ENCODE results near the gene ITK. TPM values are rescaled to one million over a fixed set of nuclear protein-coding genes. Genes with fewer than 3 reads are reported as not detected.

The ITK gene
- total RNA-seq, 4 donors from 2014 or later, result 0.40 to 43.4 (median 5.0) TPM

- H3K4me3 ChIP-seq, result no peak overlapping the region
- intact Hi-C loops (cut with DNase I; ENCODE audit: low total_unique reads) (no loop called here), in situ Hi-C loops (cut with MboI; ENCODE audit: low pct_ligation_motif_present in 1 of 4, low pct_unique_long_range_greater_than_20kb in 1 of 4, low sequenced_read_pairs in 3 of 4) (no loop called here)
- H3K27me3 ChIP-seq, result no peaks in the 10 kb centered on the region
- DNase-seq, result no peak
- no peaks in the 10 kb centered on the region for H3K9me3 ChIP-seq
- H3K4me1 ChIP-seq, result peaks cover 0 to 5% (median 2%) of the 10 kb centered on the region in 4 donors
- H3K27ac ChIP-seq, result no peak overlapping the region
- no peaks in the 10 kb centered on the region for H3K36me3 ChIP-seq
- WGBS, 2 donors (ENCODE audit: low coverage in 1 of 2), result 88 to 89% methylated on average over 8 to 9 of the region's 9 CpGs
- no peak for TF ChIP-seq CTCF (IDR thresholded peaks at IDR 0.05)
- no peak for TF ChIP-seq EP300 (IDR thresholded peaks at IDR 0.05; ENCODE audit: low read depth)
- no peak for TF ChIP-seq POLR2A (IDR thresholded peaks at IDR 0.05)
Observed at GRCh38 chr5:157289164-157289819, 108.7 kb downstream of the ITK start.

GRCh38 chr5:157290156-157290980 lies 109.7 kb downstream of the ITK start:
- H3K4me1 ChIP-seq, result peaks cover 0 to 5% (median 2%) of the 10 kb centered on the region in 4 donors
- in situ Hi-C loops (cut with MboI; ENCODE audit: low pct_ligation_motif_present in 1 of 4, low pct_unique_long_range_greater_than_20kb in 1 of 4, low sequenced_read_pairs in 3 of 4), result no loop called here
- no peaks in the 10 kb centered on the region for H3K36me3 ChIP-seq
- H3K27me3 ChIP-seq, result no peaks in the 10 kb centered on the region
- no peak for DNase-seq
- no peaks in the 10 kb centered on the region for H3K9me3 ChIP-seq
- 79 to 86% methylated on average over 2 to 6 of the region's 6 CpGs for WGBS, 2 donors (ENCODE audit: low coverage in 1 of 2)
- intact Hi-C loops (cut with DNase I; ENCODE audit: low total_unique reads), result no loop called here
- no peak overlapping the region for H3K4me3 ChIP-seq
- H3K27ac ChIP-seq, result no peak overlapping the region
- TF ChIP-seq POLR2A (IDR thresholded peaks at IDR 0.05), result no peak
- TF ChIP-seq EP300 (IDR thresholded peaks at IDR 0.05; ENCODE audit: low read depth), result no peak
- TF ChIP-seq POLR2AphosphoS5 (IDR thresholded peaks at IDR 0.05), result no peak
- no peak for TF ChIP-seq CTCF (IDR thresholded peaks at IDR 0.05)

GRCh38 chr5:157290981-157291711 lies 110.5 kb downstream of the ITK start:
- Histone ChIP-seq H3K4me3 (no peak overlapping the region), H3K36me3 (no peaks in the 10 kb centered on the region), H3K27ac (no peak overlapping the region), H3K27me3 (no peaks in the 10 kb centered on the region), H3K9me3 (no peaks in the 10 kb centered on the region), H3K4me1 (peaks cover 0 to 5% (median 2%) of the 10 kb centered on the region in 4 donors)
- intact Hi-C loops (cut with DNase I; ENCODE audit: low total_unique reads) (no loop called here), in situ Hi-C loops (cut with MboI; ENCODE audit: low pct_ligation_motif_present in 1 of 4, low pct_unique_long_range_greater_than_20kb in 1 of 4, low sequenced_read_pairs in 3 of 4) (no loop called here)
- TF ChIP-seq POLR2AphosphoS5 (IDR thresholded peaks at IDR 0.05), result no peak
- no peak for TF ChIP-seq EP300 (IDR thresholded peaks at IDR 0.05; ENCODE audit: low read depth)
- no peak for TF ChIP-seq POLR2A (IDR thresholded peaks at IDR 0.05)
- TF ChIP-seq CTCF (IDR thresholded peaks at IDR 0.05), result no peak
- peak; percentile 70 for DNase-seq
- WGBS, 2 donors (ENCODE audit: low coverage in 1 of 2), result 22 to 39% methylated on average over 7 to 10 of the region's 10 CpGs

- WGBS, 2 donors (ENCODE audit: low coverage in 1 of 2), result 84 to 92% methylated on average over 3 of the region's 3 CpGs
- intact Hi-C loops (cut with DNase I; ENCODE audit: low total_unique reads), result no loop called here
- Histone ChIP-seq H3K27me3 (no peaks in the 10 kb centered on the region), H3K4me1 (peaks cover 0 to 5% (median 2%) of the 10 kb centered on the region in 4 donors), H3K9me3 (no peaks in the 10 kb centered on the region), H3K36me3 (no peaks in the 10 kb centered on the region), H3K27ac (no peak overlapping the region), H3K4me3 (no peak overlapping the region)
- DNase-seq, result no peak
- TF ChIP-seq POLR2A (IDR thresholded peaks at IDR 0.05) (no peak), EP300 (IDR thresholded peaks at IDR 0.05; ENCODE audit: low read depth) (no peak), POLR2AphosphoS5 (IDR thresholded peaks at IDR 0.05) (no peak), CTCF (IDR thresholded peaks at IDR 0.05) (no peak)
- in situ Hi-C loops (cut with MboI; ENCODE audit: low pct_ligation_motif_present in 1 of 4, low pct_unique_long_range_greater_than_20kb in 1 of 4, low sequenced_read_pairs in 3 of 4), result no loop called here
Observed at GRCh38 chr5:157292599-157292998, 112.0 kb downstream of the ITK start.

Data from transverse colon (tissue), 4 donors.